OCI-LY7 (cell line): ENCODE measurements around the gene DOCK4.

Experiments
- EZH2phosphoT487 ChIP-seq: fragments of 200-600 bp; sonication (generic); IDR thresholded peaks from 2 replicates; pipeline ENCODE4 v1.6.1; 2018; ENCODE audit warnings: low read depth, borderline replicate concordance, mild to moderate bottlenecking, mixed run types, antibody characterized with exemption, low read length, moderate library complexity, mixed read lengths
- TF ChIP-seq, protein P1 (sequence below): fragments of 200-600 bp; sonication (generic); conservative IDR thresholded peaks from 2 replicates; pipeline ENCODE4 v1.5.1; 2014; ENCODE audit warnings: mild to moderate bottlenecking, antibody characterized with exemption, low read length, moderate library complexity, mixed read lengths

DNA sequence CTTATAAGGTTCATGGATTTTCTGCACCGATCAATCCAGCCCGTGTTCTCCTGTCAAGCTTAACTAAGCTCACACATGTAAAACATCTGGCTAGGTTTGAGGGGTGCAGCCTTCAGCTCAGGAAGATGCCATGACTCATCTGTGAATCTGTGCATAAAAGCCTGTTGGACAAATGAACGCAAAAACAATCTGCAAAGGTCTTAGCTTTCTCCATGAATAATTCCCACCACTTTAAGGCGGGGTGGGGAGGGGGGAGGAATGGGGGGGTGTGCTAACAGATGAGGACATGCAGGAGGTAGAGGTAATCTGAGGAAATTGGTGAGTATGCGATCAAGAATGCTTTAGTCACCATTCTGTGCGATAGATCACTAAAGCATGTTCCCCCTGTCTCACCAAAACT lies 4.8 kb downstream of the DOCK4 start:
- TF ChIP-seq, protein P1, sequence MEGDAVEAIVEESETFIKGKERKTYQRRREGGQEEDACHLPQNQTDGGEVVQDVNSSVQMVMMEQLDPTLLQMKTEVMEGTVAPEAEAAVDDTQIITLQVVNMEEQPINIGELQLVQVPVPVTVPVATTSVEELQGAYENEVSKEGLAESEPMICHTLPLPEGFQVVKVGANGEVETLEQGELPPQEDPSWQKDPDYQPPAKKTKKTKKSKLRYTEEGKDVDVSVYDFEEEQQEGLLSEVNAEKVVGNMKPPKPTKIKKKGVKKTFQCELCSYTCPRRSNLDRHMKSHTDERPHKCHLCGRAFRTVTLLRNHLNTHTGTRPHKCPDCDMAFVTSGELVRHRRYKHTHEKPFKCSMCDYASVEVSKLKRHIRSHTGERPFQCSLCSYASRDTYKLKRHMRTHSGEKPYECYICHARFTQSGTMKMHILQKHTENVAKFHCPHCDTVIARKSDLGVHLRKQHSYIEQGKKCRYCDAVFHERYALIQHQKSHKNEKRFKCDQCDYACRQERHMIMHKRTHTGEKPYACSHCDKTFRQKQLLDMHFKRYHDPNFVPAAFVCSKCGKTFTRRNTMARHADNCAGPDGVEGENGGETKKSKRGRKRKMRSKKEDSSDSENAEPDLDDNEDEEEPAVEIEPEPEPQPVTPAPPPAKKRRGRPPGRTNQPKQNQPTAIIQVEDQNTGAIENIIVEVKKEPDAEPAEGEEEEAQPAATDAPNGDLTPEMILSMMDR, result no peak
- no peak for TF ChIP-seq EZH2phosphoT487
